ENCODE measurements around the gene DCAF11. TPM values are rescaled to one million over a fixed set of nuclear protein-coding genes. Genes with fewer than 3 reads are reported as not detected.
A peak's percentile ranks its signal among the peaks of the same experiment; 100 is the strongest.

DCAF11 gene
- total RNA-seq, 1 donor from 2014 or later: 26.9 TPM

- peak within 1 kb of the TSS; percentile 87 for H3K9ac ChIP-seq (ENCODE audit: low read length)
- no peak for FAIRE-seq
- peak within 1 kb of the TSS; percentile 79 for H2AFZ ChIP-seq (ENCODE audit: low read depth, low read length)
- peak; percentile 95 for DNase-seq (ENCODE audit: low read depth)
- peak within 1 kb of the TSS; percentile 96 for H3K4me2 ChIP-seq (ENCODE audit: low read length)
- peaks cover 3% of the 10 kb centered on the region for H3K36me3 Mint-ChIP-seq (ENCODE audit: low read depth, unreplicated experiment)
- H3K4me3 Mint-ChIP-seq (ENCODE audit: unreplicated experiment): peak within 1 kb of the TSS; percentile 96
- no peaks in the 10 kb centered on the region for H3K27me3 ChIP-seq (ENCODE audit: insufficient read depth, low read length)
- H3K9me3 ChIP-seq (ENCODE audit: insufficient read depth, low read depth, low read length): no peaks in the 10 kb centered on the region
- peak within 1 kb of the TSS; percentile 93 for H3K4me3 ChIP-seq (ENCODE audit: insufficient read depth, low read depth, low read length)
- peaks cover 31% of the 10 kb centered on the region for H3K36me3 ChIP-seq (ENCODE audit: insufficient read depth, low read length)
- peak within 1 kb of the TSS; percentile 83 for H3K27ac ChIP-seq (ENCODE audit: low read depth, low read length)
- H4K20me1 ChIP-seq (ENCODE audit: insufficient read depth, low read length): peaks cover 36% of the 10 kb centered on the region
- peak within 1 kb of the TSS; percentile 88 for H3K27ac Mint-ChIP-seq (ENCODE audit: unreplicated experiment)
- H3K27me3 Mint-ChIP-seq (ENCODE audit: low read depth, unreplicated experiment): no peaks in the 10 kb centered on the region
- TF ChIP-seq CTCF (IDR thresholded peaks at IDR 0.05; ENCODE audit: insufficient read depth, low read depth, low read length): no peak
- no peak for TF ChIP-seq EZH2 (IDR thresholded peaks at IDR 0.05; ENCODE audit: insufficient read depth, low read length)
- peaks cover 55% of the 10 kb centered on the region for H3K79me2 ChIP-seq (ENCODE audit: insufficient read depth, low read length)
- H3K9me3 Mint-ChIP-seq (ENCODE audit: unreplicated experiment): no peaks in the 10 kb centered on the region
- H3K4me1 Mint-ChIP-seq (ENCODE audit: low read depth, unreplicated experiment): peaks cover 27% of the 10 kb centered on the region
- H3K4me1 ChIP-seq (ENCODE audit: insufficient read depth, low read length): peaks cover 25% of the 10 kb centered on the region
Observed at GRCh38 chr14:24146978-24147760, 32.6 kb downstream of the DCAF11 start, which contains the start of gene RNF31. TSS of gene RNF31 (plus strand) at chr14:24147498. CDS start at chr14:24147699, 201 bp downstream.

- DNase-seq (ENCODE audit: low read depth) (no peak), FAIRE-seq (no peak)
- TF ChIP-seq CTCF (IDR thresholded peaks at IDR 0.05; ENCODE audit: insufficient read depth, low read depth, low read length): no peak
- Mint-ChIP-seq H3K4me3 (ENCODE audit: unreplicated experiment) (peak overlapping the region; percentile 87), H3K27ac (ENCODE audit: unreplicated experiment) (peak overlapping the region; percentile 68), H3K4me1 (ENCODE audit: low read depth, unreplicated experiment) (peaks cover 26% of the 10 kb centered on the region), H3K36me3 (ENCODE audit: low read depth, unreplicated experiment) (peaks cover 3% of the 10 kb centered on the region), H3K9me3 (ENCODE audit: unreplicated experiment) (no peaks in the 10 kb centered on the region), H3K27me3 (ENCODE audit: low read depth, unreplicated experiment) (no peaks in the 10 kb centered on the region)
- H3K36me3 ChIP-seq (ENCODE audit: insufficient read depth, low read length): peaks cover 31% of the 10 kb centered on the region
- H3K4me1 ChIP-seq (ENCODE audit: insufficient read depth, low read length): peaks cover 25% of the 10 kb centered on the region
- no peaks in the 10 kb centered on the region for H3K9me3 ChIP-seq (ENCODE audit: insufficient read depth, low read depth, low read length)
- peak overlapping the region; percentile 96 for H3K4me2 ChIP-seq (ENCODE audit: low read length)
- peaks cover 55% of the 10 kb centered on the region for H3K79me2 ChIP-seq (ENCODE audit: insufficient read depth, low read length)
- peak overlapping the region; percentile 93 for H3K4me3 ChIP-seq (ENCODE audit: insufficient read depth, low read depth, low read length)
- H4K20me1 ChIP-seq (ENCODE audit: insufficient read depth, low read length): peaks cover 36% of the 10 kb centered on the region
- peak overlapping the region; percentile 47 for H3K27ac ChIP-seq (ENCODE audit: low read depth, low read length)
- peak overlapping the region; percentile 74 for H2AFZ ChIP-seq (ENCODE audit: low read depth, low read length)
- H3K27me3 ChIP-seq (ENCODE audit: insufficient read depth, low read length): no peaks in the 10 kb centered on the region
- H3K9ac ChIP-seq (ENCODE audit: low read length): peak overlapping the region; percentile 87
Observed at GRCh38 chr14:24147761-24148428, 33.3 kb downstream of the DCAF11 start.

Data from astrocyte (in vitro differentiated cells and primary cell).